HG02885 (cell line): ENCODE results near the gene MST1R.
"Not testable (repeated sequence)": the region's sequence is repeated elsewhere in the genome, so short reads cannot be mapped to it uniquely, and the experiment has no call there.

Experiments used
- ATAC-seq: cut with Tn5 transposase; IDR thresholded peaks from one replicate; pipeline ENCODE4 v1.9.1; 2021; ENCODE audit warnings: mild to moderate bottlenecking; ENCODE audit not compliant: unreplicated experiment, poor library complexity

The MST1R gene

GRCh38 chr3:49912881-49913281 lies 9.2 kb upstream of the MST1R start:
- ATAC-seq, result no peak

GRCh38 chr3:49911611-49912010 lies 7.9 kb upstream of the MST1R start:
- no peak for ATAC-seq

GRCh38 chr3:49911124-49911420 lies 7.4 kb upstream of the MST1R start:
- no peak for ATAC-seq

GRCh38 chr3:49910409-49911123 lies 6.9 kb upstream of the MST1R start:
- no peak for ATAC-seq

- no peak for ATAC-seq
Measured at GRCh38 chr3:49908373-49909199, 4.9 kb upstream of the MST1R start.

- no peak for ATAC-seq
Measured at GRCh38 chr3:49906073-49906743, 2.5 kb upstream of the MST1R start.

- ATAC-seq, result not testable (repeated sequence)
Measured at GRCh38 chr3:49904448-49904847, 775 bp upstream of the MST1R start.

GRCh38 chr3:49902511-49903345 lies 945 bp downstream of the MST1R start:
- ATAC-seq, result no peak

GRCh38 chr3:49901366-49902339 lies 2.0 kb downstream of the MST1R start:
- ATAC-seq, result no peak

GRCh38 chr3:49900491-49901153 lies 3.1 kb downstream of the MST1R start:
- no peak for ATAC-seq

- ATAC-seq, result no peak
Measured at GRCh38 chr3:49899815-49900214, 3.9 kb downstream of the MST1R start.

GRCh38 chr3:49898991-49899390 lies 4.7 kb downstream of the MST1R start:
- no peak for ATAC-seq

- ATAC-seq, result no peak
Measured at GRCh38 chr3:49896345-49896744, 7.3 kb downstream of the MST1R start.

- no peak for ATAC-seq
Measured at GRCh38 chr3:49895791-49896190, 7.9 kb downstream of the MST1R start.

GRCh38 chr3:49889296-49889695 lies 14.4 kb downstream of the MST1R start:
- ATAC-seq, result no peak

- ATAC-seq, result no peak
Measured at GRCh38 chr3:49886922-49887265, 16.8 kb downstream of the MST1R start.

GRCh38 chr3:49883998-49884397 lies 19.7 kb downstream of the MST1R start:
- no peak for ATAC-seq

- ATAC-seq, result no peak
Measured at GRCh38 chr3:49882166-49882565, 21.5 kb downstream of the MST1R start.
